GM12873 (cell line): ENCODE results near the gene ATAD5.
A peak's percentile ranks its signal among the peaks of the same experiment; 100 is the strongest.

Source experiments
- CTCF ChIP-seq: IDR thresholded peaks from 2 replicates; pipeline ENCODE4 v1.5.1; 2012; ENCODE audit warnings: low read depth, mild to moderate bottlenecking, moderate library complexity, low read length, control low read depth; ENCODE audit not compliant: insufficient read depth; ENCODE audit errors: missing control alignments

Gene ATAD5

GRCh38 chr17:30796016-30796415 is 35.8 kb upstream of the ATAD5 start:
- no peak for TF ChIP-seq CTCF

DNA sequence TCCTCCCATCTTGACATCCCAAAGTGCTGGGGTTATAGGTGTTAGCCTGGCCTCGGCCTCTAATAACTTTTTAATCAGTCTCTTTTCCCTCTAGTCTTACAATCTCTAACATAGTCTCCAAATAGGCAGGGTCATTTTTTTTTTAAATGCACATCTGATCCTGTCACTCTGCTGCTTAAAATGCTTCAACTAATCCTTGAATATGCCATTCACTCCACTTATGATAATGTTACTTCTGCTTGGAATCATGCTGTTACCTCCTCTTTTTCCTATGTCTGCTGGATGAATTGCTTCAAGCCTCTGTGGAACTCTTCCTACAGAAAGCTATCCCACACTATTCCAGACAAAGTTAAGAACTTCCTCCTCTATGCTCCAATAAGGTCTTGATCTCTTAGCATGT is 30.1 kb upstream of the ATAD5 start:
- TF ChIP-seq CTCF = no peak

DNA sequence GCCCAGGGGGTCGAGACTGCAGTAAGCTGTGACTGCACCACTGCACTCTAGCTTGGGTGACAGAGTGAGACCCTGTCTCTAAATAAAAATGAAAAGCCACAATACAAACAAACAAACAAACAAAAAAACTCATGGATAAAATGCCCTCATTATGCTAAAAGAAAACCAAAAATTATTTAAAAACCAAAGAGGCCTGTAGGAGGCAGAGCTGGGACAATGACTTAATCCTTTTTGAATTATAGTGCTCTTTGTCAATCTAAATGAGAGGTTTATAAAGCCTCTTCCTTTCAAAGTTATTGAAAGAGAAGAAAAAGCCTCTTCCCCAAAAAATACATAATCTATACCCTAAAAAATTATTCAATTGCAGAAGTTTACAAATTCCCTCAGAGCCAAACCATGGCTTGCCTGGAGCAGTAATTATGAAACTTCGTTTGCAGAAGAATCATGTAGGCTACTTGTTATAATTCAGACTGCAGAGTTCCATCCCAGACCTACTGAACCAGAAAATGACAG is 25.8 kb upstream of the ATAD5 start:
- TF ChIP-seq CTCF = peak; percentile 32

GRCh38 chr17:30807896-30808295 is 23.9 kb upstream of the ATAD5 start:
- no peak for TF ChIP-seq CTCF

DNA sequence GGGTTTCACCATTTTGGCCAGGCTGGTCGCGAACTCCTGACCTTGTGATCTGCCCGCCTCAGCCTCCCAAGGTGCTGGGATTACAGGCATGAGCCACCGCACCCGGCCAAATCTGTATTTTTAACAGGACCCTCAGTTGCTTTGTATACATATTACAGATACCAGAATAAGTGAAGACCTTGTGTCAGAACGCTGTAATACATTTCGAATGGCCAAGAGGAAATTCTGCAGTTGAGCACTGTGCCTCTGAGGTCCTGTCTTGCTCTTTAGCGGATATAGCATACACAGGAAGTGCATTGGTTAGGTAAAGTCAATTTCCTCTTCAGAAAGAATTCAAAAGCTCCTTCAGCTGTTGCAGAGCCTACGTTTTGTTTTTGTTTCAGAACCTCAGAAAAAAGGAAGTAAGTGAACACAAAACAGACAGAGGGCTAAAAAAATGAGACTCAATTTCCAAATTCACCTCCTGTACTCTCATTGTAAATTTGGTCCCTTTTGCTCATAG is 22.9 kb upstream of the ATAD5 start:
- TF ChIP-seq CTCF = no peak

GRCh38 chr17:30809867-30810266 is 21.9 kb upstream of the ATAD5 start:
- no peak for TF ChIP-seq CTCF

GRCh38 chr17:30812218-30813177 is 19.3 kb upstream of the ATAD5 start:
- TF ChIP-seq CTCF = no peak
